HG02943 (cell line): ENCODE results near the gene CCL14.
"Not testable (repeated sequence)": the region's sequence is repeated elsewhere in the genome, so short reads cannot be mapped to it uniquely, and the experiment has no call there.

Source experiments
- ATAC-seq: cut with Tn5 transposase; IDR thresholded peaks from one replicate; pipeline ENCODE4 v1.9.1; 2021; ENCODE audit warnings: mild to moderate bottlenecking, low read depth, moderate library complexity; ENCODE audit not compliant: unreplicated experiment

CCL14 gene

DNA sequence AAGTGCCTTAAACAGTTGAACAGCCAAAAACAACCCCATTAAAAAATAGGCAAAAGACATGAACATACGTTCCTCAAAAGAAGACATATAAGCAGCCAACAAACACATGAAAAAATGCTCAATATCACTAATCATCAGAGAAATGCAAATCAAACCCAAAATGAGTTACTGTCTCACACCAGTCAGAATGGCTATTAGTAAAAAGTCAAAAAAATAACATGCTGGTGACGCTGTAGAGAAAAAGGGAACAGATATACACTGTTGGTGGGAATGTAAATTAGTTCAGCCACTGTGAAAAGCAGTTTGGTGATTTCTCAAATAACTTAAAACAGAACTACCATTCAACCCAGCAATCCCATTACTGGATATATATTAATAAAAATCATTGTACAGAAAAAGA, 8.8 kb upstream of the CCL14 start:
- ATAC-seq, result not testable (repeated sequence)

DNA sequence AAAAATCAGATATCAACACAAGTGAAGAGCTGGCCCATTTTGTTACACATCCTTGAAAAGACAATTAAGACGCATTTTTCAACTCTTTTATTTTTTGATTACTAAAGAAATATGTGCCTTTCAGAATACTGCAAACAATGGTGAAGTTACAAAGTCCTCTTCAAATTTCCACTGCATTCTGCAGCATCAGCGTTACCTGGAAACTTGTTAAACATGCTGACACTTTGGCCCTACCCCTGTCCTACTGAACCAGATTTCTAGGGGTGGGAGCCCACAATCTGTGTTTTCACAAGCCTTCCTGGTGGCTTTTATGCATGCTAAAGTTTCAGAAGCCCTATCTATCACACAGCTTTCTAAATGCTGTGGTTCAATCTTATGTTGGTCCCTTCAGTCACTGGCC, 4.5 kb upstream of the CCL14 start:
- ATAC-seq, result no peak

DNA sequence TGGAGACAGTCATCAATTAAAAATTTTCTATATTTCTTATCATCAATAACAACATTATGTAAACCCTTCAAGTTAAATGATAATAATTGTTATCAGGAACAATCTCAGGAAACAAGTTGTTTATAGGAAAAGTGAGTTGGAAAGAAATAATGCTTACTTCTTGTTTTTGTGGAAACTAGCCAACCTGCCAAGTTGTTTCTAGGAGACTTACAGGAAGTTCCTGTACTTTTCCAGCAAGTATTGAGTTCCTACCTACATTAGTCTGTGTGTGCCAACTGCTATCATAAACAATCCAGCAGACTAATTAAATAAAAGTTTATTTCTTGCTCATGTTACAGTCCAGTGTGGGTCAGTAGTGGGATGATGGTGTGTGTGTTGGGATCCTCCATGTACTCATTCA, 1.6 kb upstream of the CCL14 start:
- no peak for ATAC-seq

DNA sequence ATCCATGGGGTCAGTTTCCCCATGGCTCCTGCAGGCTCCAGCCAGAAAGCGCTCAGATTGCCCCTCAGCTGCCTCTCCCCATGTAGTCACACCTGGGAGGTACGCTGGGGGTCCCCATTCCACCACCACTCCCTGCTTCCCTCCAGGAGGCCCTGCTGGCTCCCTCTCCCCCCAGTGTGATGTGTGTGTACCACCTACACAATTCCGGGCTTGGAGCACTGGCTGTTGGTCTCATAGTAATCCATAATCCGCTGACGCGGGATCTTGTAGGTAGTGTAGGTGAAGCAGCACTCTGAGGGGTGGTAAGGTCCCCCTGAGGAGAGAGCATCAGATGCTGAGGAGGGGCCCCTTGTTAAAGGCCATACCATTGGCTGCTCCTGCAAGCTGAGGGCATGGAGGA, 2.4 kb downstream of the CCL14 start:
- ATAC-seq, result no peak

GRCh38 chr17:35982409-35983191, 3.9 kb downstream of the CCL14 start:
- no peak for ATAC-seq

DNA sequence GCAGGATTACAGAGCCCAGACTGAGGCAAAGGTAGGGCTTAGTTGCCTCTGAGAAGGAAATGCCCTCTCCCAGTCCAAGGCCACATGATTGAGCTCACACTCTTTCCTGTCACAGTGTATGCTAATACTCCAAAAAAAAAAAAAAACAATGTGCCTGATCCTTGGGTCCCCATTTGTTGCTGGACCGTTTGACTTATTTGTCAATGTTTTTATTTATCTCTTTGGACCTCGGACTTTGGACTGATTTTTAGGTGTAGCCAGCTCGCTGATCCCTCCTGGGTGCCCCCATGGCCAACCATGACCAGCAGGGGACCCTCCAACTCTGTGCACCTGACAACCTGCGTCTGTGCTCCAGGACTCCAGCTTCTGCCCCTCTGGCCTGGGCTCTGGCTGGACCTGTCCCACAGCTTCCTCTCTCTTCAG, 4.6 kb downstream of the CCL14 start:
- no peak for ATAC-seq

GRCh38 chr17:35981246-35981645, 5.3 kb downstream of the CCL14 start, which contains the start of gene CCL16:
Gene CCL16 (minus strand): TSS chr17:35981497. CDS start chr17:35981420, 77 bp downstream.
- no peak for ATAC-seq

GRCh38 chr17:35978346-35978745, 8.2 kb downstream of the CCL14 start:
- ATAC-seq, result no peak

DNA sequence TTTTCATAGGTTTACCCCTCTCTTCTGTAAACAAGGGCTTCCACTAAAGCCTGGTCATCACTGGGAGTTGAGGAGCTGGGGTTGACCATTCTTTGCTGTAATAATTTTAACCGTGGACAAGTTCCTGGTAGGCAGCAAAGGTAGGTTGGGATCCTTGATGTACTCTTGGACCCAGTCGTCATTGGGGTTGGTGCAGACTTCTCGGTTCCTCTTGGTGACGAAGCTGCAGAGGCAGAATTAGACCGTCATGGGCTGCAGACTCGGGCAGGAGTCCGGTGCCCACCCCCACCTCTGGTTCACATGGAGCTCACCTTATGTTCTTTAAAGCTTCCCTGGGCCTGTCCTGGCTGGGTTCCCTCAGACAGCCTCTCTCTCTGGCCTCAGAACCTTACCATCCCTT, 9.0 kb downstream of the CCL14 start:
- no peak for ATAC-seq

DNA sequence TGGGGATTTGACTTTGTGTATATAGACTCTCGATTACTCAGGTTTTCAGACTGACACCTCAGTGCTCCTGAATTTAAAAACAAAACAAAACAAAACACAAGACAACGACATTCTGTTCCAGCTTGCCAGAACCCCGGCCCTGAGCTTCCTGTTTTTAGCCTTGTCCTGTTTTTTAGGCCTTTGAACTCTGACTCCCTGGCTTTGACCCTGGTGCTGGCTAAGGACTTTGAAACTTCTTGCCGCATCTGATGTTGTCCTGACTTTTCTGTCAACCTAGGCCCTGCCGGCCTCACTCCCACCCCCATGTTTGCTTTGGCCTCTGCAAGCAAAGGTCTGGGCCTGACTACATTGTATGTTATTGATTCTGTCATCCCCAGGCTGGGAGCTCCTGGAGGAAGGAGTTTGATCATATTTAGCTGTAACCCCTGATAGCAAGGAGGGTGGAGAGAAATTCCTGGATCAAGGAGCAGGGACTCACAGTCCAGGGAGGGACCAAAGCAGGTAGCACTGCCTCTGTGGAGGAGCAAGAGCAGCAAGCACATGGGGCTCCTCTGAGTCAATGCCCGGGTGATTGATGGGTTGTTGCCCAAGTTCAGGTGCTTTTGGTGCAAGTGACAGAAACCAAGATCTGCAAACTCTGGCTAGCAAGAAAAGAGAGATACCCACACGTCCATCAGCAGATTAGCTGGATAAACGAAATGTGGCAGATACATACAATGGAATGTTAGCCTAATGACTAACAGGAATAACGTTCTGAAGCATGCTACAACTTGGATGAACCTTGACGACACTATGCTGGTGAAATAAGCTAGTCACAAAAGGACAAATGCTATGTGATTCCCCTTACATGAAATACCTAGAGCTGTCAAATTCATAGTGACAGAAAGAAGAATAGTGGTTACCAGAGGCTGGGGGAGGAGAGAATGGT, 12.9 kb downstream of the CCL14 start:
- no peak for ATAC-seq

GRCh38 chr17:35972945-35973332, 13.6 kb downstream of the CCL14 start:
- ATAC-seq, result no peak

GRCh38 chr17:35972535-35972934, 14.0 kb downstream of the CCL14 start:
- no peak for ATAC-seq

GRCh38 chr17:35972066-35972465, 14.5 kb downstream of the CCL14 start:
- ATAC-seq, result no peak

DNA sequence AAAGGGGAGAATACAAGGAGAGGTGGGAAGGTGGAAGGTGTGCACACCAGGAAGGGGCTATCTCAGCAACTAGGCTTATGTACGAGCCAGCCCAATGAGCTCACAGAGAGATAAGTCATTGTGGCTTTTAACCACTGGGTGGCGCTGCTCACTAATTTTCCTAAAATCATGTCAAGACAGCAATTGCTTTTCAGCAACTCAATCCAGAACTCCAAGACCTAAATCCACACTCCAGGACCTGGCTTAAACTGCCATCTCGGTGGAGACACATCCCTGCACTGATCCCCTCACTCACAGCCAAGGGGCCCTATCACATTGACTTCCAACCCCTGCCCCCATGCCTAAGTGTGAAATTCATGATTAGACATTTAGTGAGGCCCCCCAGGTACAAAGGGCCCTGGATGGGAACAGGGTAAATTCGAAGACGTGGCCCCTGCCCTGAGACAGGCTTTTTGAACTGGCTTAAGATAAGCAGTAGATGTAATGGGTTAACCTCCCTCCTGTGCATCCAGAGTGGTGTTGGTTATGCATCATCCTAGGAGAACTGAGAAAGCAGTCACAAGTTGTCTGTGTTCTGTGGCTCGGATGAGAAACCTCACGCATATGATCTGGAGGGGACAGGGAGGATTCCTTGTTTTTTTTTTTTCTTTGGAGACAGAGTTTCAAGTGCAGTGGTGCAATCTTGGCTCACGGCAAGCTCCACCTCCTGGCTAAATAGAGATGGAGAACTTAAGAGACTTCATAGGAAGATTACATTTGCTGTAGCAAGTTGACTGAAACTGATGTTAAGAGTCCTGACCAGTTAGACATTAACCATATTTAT, 16.8 kb downstream of the CCL14 start:
- ATAC-seq, result no peak

- ATAC-seq, result no peak
Measured at GRCh38 chr17:35968520-35969054, 17.9 kb downstream of the CCL14 start.

DNA sequence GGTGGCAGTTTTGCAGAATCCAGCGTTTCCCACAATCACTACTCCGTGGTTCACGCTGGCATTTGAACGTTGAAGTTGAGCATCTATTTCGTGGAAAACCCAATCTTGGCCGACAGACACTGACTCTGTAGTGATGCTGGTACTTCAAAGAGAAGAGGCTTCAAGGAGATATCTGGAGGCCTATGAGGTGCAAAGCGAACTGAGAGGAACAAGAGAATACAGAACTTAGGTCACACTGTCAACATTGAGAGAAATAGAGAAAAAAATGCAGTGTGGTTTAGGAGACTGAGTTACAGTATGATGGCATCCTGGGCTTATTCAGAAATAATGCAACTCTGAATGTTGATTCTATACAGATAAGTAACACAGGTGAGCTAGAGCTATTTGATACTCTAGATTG, 21.3 kb downstream of the CCL14 start:
- no peak for ATAC-seq

DNA sequence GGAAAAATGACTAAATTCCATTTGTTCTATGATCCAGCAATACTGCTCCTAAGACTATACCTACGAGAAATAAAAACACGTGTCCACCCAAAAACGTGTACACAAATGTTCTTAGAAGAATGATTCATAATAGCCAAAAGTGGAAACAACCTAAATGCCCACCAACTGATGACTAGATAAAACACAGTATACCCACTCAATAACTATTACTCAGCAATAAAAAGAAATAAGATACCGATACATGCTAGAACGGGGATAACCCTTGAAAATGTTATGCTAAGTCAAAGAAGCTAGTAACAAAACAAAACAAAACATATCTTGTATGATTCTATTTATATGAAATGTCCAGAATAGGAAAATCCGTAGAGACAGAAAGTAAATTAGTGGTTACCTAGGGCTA, 22.9 kb downstream of the CCL14 start:
- no peak for ATAC-seq

DNA sequence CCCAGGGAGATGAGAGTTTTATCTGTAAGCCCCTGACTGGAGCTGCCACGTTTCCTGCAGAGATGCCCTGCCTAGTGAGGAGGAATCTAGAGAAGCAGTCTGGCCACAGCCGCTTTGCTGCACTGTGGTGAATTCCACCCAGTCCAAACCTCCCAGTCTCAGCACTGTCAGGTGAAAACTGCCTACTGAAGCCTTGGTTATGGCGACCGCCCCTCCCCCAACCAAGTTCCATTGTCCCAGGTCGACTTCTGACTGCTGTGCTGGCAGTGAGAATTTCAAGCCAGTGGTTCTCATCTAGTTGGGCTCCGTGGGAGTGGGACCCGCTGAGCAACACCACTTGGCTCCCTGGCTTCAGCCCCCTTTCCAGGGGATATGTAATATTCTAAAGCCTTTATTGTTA, 32.8 kb downstream of the CCL14 start:
- ATAC-seq, result no peak

DNA sequence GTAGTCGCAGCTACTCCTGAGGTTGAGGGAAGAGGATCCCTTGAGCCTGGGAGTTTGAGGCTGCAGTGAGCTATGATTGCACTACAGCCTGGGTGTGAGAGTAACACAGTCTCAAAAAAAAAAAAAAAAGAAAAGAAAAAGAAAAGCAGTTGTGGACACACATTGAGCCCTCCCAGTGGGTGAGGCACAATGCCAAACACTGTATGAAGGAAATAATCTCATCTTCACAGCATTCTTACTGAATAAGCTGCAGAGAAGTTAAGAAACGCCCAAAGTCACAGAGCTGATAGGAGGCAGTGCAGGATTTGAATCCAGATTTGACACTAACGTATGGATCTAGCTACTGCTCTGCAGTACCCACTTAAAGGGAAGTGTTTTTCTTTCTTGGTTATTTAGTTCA, 37.1 kb downstream of the CCL14 start:
- no peak for ATAC-seq

DNA sequence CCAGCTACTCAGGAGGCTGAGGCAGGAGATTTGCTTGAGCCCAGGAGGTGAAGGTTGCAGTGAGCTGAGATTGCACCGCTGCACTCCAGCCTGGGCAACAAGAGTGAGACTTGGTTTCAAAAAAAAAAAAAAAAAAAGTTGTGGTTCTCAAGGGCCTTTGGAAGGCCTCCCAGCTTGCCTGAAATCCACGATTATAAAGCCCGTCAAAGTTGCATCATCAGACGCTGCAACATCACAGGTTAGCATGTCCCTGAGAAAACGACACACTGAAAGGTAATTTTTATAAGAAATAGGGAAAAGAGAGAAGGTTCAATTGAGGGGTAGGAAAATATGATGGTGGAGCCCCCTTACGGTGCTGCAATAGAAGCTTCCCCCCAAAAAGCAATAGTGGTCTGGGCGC, 38.4 kb downstream of the CCL14 start:
- ATAC-seq, result no peak
